ENCODE measurements around the gene POGLUT2. TPM values are rescaled to one million over a fixed set of nuclear protein-coding genes. Genes with fewer than 3 reads are reported as not detected.

Gene POGLUT2
- 1 to 10 TPM; 5.4 to 5.5 TPM for total RNA-seq

- no peaks in the 10 kb centered on the region for H3K9me3 Mint-ChIP-seq
Measured at GRCh38 chr13:102798581-102799425, at the start of gene POGLUT2, which contains the start of gene BIVM. POGLUT2 (minus strand) TSS chr13:102798976; CDS start chr13:102798670, 306 bp downstream. BIVM (plus strand) TSS chr13:102799119; CDS start chr13:102807268, 8,149 bp downstream.

GRCh38 chr13:102847272-102848234 lies 48.8 kb upstream of the POGLUT2 start:
- DNase-seq (ENCODE audit: low spot score): no peak
- peaks cover 29 to 42% of the 10 kb centered on the region in 2 donors for H3K4me1 Mint-ChIP-seq (ENCODE audit: low read depth in 2 of 2)
- H3K27ac Mint-ChIP-seq: peak overlapping the region; percentile 91 to 98
- no peak for ATAC-seq
- H3K36me3 Mint-ChIP-seq: no peaks in the 10 kb centered on the region
- H3K27me3 Mint-ChIP-seq: no peaks in the 10 kb centered on the region
- H3K9me3 Mint-ChIP-seq: no peaks in the 10 kb centered on the region
- peak overlapping the region; percentile 93 for H3K4me3 Mint-ChIP-seq

More at GRCh38 chr13:102798581-102799425, at the start of gene POGLUT2, which contains the start of gene BIVM:
- H3K4me1 Mint-ChIP-seq (ENCODE audit: low read depth in 2 of 2): peaks cover 13 to 18% of the 10 kb centered on the region in 2 donors
- ATAC-seq: peak; percentile 88 to 92
- peak; percentile 87 for DNase-seq (ENCODE audit: low spot score)
- H3K36me3 Mint-ChIP-seq: no peaks in the 10 kb centered on the region
- no peaks in the 10 kb centered on the region for H3K27me3 Mint-ChIP-seq
- peak within 1 kb of the TSS; percentile 91 for H3K4me3 Mint-ChIP-seq
- peak within 1 kb of the TSS; percentile 65 to 69 for H3K27ac Mint-ChIP-seq

- Mint-ChIP-seq H3K4me1 (ENCODE audit: low read depth in 2 of 2) (peaks cover 29 to 36% of the 10 kb centered on the region in 2 donors), H3K36me3 (no peaks in the 10 kb centered on the region), H3K27ac (peak overlapping the region; percentile 91 to 98), H3K27me3 (no peaks in the 10 kb centered on the region), H3K9me3 (no peaks in the 10 kb centered on the region), H3K4me3 (peak overlapping the region; percentile 93)
- DNase-seq (ENCODE audit: low spot score) (no peak), ATAC-seq (peak; percentile 49 to 55)
Measured at GRCh38 chr13:102846261-102847015, 47.7 kb upstream of the POGLUT2 start.

DNA sequence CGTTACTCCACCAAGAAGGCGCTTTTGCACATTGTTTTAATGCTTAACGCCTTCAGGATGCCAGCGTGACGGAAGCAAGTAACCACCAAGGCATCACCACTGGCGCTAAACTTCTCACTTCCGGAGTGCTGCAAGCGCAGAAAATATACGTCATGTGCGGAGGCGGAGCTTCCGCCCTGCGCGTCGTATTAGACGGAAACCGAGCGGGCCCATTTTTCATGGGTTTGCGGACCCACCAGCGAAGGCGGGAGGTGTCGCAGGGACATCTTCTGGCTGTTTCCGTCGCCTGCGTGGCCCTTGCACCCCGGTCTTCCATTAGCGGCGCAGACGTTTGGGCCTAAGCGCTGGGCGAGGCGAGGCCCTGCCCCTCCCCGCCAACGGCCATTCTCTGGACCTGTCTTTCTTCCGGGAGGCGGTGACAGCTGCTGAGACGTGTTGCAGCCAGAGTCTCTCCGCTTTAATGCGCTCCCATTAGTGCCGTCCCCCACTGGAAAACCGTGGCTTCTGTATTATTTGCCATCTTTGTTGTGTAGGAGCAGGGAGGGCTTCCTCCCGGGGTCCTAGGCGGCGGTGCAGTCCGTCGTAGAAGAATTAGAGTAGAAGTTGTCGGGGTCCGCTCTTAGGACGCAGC lies 47.0 kb upstream of the POGLUT2 start, which contains the start of gene ERCC5:
Gene ERCC5, plus strand, starts transcription at position 403 of the 631 bp plus-strand sequence. CDS start 235 bp downstream, outside the sequence.
- ATAC-seq (peak; percentile 92 to 95), DNase-seq (ENCODE audit: low spot score) (peak; percentile 95)
- Mint-ChIP-seq H3K27me3 (no peaks in the 10 kb centered on the region), H3K9me3 (no peaks in the 10 kb centered on the region), H3K4me3 (peak within 1 kb of the TSS; percentile 93), H3K4me1 (ENCODE audit: low read depth in 2 of 2) (peaks cover 29 to 35% of the 10 kb centered on the region in 2 donors), H3K36me3 (no peaks in the 10 kb centered on the region), H3K27ac (peak within 1 kb of the TSS; percentile 91 to 98)

- Mint-ChIP-seq H3K4me1 (ENCODE audit: low read depth in 2 of 2) (peaks cover 24 to 30% of the 10 kb centered on the region in 2 donors), H3K27ac (peak overlapping the region; percentile 91 to 98), H3K36me3 (no peaks in the 10 kb centered on the region), H3K4me3 (peak overlapping the region; percentile 93), H3K9me3 (no peaks in the 10 kb centered on the region), H3K27me3 (no peaks in the 10 kb centered on the region)
- DNase-seq (ENCODE audit: low spot score) (no peak), ATAC-seq (peak; percentile 25 to 49)
Measured at GRCh38 chr13:102845289-102845629, 46.5 kb upstream of the POGLUT2 start.

DNA sequence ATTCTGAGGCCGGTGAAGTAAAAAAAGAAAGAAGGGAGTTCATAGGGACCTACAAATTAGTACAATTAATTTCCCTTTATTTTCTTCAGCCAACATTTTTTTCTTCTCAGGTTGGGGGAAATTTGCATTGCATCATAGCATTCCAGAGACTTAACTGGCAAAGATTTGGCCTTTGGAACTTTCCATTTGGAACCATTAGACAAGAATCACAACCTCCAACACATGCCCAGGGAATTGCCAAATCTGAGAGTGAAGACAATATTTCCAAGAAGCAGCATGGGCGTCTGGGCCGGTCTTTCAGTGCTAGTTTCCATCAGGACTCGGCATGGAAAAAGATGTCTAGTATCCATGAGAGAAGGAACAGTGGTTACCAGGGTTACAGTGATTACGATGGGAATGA lies 40.7 kb upstream of the POGLUT2 start:
- no peak for ATAC-seq
- no peaks in the 10 kb centered on the region for H3K9me3 Mint-ChIP-seq
- peaks cover 0 to under 1% of the 10 kb centered on the region in 2 donors for H3K4me1 Mint-ChIP-seq (ENCODE audit: low read depth in 2 of 2)
- no peak for DNase-seq (ENCODE audit: low spot score)
- H3K27me3 Mint-ChIP-seq: no peaks in the 10 kb centered on the region
- H3K4me3 Mint-ChIP-seq: no peak overlapping the region
- H3K27ac Mint-ChIP-seq: no peak overlapping the region
- H3K36me3 Mint-ChIP-seq: peaks cover 14% of the 10 kb centered on the region

- no peak for ATAC-seq
- Mint-ChIP-seq H3K27me3 (no peaks in the 10 kb centered on the region), H3K9me3 (no peaks in the 10 kb centered on the region), H3K27ac (no peak overlapping the region), H3K36me3 (peaks cover 14% of the 10 kb centered on the region), H3K4me3 (no peak overlapping the region), H3K4me1 (ENCODE audit: low read depth in 2 of 2) (no peaks in the 10 kb centered on the region)
- DNase-seq (ENCODE audit: low spot score): no peak
Measured at GRCh38 chr13:102838982-102839381, 40.2 kb upstream of the POGLUT2 start.

- Mint-ChIP-seq H3K27me3 (no peaks in the 10 kb centered on the region), H3K4me3 (no peak overlapping the region), H3K36me3 (peaks cover 14% of the 10 kb centered on the region), H3K9me3 (no peaks in the 10 kb centered on the region), H3K4me1 (ENCODE audit: low read depth in 2 of 2) (no peaks in the 10 kb centered on the region), H3K27ac (no peak overlapping the region)
- DNase-seq (ENCODE audit: low spot score) (no peak), ATAC-seq (no peak)
Measured at GRCh38 chr13:102838273-102838672, 39.5 kb upstream of the POGLUT2 start.

DNA sequence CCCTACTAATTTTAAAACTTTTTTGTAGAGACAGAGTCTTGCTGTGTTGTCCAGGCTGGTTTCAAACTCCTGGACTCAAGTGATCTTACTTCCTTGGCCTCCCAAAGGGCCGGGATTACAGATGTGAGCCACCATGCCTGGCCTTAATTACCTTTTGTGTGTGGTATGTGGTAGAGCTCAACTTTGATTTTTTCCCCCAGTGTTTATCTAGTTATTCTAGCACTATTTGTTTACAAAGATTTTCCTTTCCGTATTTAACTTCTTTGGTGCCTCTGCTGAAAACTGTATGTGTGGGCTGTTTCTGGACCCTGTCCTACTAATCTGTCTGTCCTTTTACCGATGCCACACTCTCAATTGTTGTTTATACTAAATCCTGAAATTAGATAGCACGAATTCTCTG lies 37.7 kb upstream of the POGLUT2 start:
- Mint-ChIP-seq H3K27ac (no peak overlapping the region), H3K4me1 (ENCODE audit: low read depth in 2 of 2) (no peaks in the 10 kb centered on the region), H3K27me3 (no peaks in the 10 kb centered on the region), H3K9me3 (no peaks in the 10 kb centered on the region), H3K4me3 (no peak overlapping the region), H3K36me3 (peaks cover 14% of the 10 kb centered on the region)
- ATAC-seq (no peak), DNase-seq (ENCODE audit: low spot score) (no peak)

DNA sequence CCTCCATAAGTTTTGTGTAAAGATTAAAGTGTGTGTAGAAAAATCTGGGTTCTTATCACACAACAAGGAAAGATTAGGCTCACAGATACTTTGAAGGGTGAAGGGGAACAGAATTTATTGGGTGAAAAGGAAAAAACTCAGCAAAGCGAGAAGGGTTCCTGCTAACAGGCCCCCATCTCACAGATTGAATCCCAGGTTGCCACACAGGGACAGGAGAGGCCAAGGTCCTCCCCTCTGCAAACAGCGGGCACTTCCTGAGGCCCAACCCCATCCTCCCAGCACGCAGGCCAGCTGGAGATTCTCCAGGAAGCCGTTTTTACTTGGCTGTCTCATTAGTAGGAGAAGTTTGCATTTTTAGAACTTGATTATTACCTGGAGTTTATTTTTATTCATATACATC lies 31.9 kb upstream of the POGLUT2 start:
- Mint-ChIP-seq H3K36me3 (peaks cover 5% of the 10 kb centered on the region), H3K9me3 (no peaks in the 10 kb centered on the region), H3K4me1 (ENCODE audit: low read depth in 2 of 2) (no peaks in the 10 kb centered on the region), H3K27me3 (no peaks in the 10 kb centered on the region), H3K4me3 (no peak overlapping the region), H3K27ac (no peak overlapping the region)
- no peak for ATAC-seq
- DNase-seq (ENCODE audit: low spot score): no peak

DNA sequence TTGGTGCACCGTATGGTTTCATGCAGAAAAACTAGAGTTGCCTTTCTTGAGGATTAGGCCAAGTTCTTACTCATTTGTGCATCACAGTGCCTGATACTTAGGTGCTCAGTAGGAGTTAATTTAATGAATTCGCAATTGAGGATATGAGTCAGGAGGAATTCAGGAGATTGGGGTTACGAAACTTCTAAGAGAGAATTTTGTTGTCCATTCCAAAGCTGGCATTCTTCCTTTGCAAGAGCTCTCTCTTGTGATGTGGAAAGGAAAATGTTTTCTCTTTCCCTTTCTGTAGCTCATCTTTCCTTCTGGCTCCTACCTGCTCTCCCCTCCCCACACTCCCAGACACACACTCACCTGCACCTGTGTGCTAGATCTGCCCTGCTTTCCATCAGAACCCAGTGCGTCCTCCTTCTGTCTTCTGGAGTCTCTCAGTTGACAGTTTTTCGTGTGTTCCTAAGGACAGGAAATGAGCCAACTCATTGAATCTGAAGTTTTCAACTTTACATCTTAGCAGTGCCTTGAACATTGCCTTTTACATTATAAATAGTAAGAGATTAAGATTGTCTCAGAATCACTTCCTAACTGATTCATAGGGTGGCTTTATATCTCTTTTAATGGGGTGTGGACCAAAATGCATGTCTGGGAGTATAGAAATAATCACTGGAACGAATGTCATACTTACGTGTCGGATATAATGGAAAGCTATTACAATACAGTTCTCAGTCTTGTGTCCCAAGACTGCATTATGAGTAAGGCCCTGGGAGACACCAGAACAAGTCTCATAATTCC lies 27.3 kb upstream of the POGLUT2 start:
- Mint-ChIP-seq H3K27me3 (no peaks in the 10 kb centered on the region), H3K36me3 (peaks cover 17% of the 10 kb centered on the region), H3K4me1 (ENCODE audit: low read depth in 2 of 2) (no peaks in the 10 kb centered on the region), H3K4me3 (no peak overlapping the region), H3K27ac (no peak overlapping the region), H3K9me3 (no peaks in the 10 kb centered on the region)
- no peak for ATAC-seq
- no peak for DNase-seq (ENCODE audit: low spot score)

GRCh38 chr13:102825400-102825799 lies 26.6 kb upstream of the POGLUT2 start:
- no peaks in the 10 kb centered on the region for H3K27me3 Mint-ChIP-seq
- DNase-seq (ENCODE audit: low spot score): no peak
- no peak for ATAC-seq
- no peaks in the 10 kb centered on the region for H3K9me3 Mint-ChIP-seq
- H3K4me1 Mint-ChIP-seq (ENCODE audit: low read depth in 2 of 2): no peaks in the 10 kb centered on the region
- no peak overlapping the region for H3K27ac Mint-ChIP-seq
- peaks cover 17% of the 10 kb centered on the region for H3K36me3 Mint-ChIP-seq
- no peak overlapping the region for H3K4me3 Mint-ChIP-seq
